GM18868 (cell line): ENCODE results near the gene MORN5.

Experiments used
- ATAC-seq: cut with Tn5 transposase; IDR thresholded peaks from one replicate; pipeline ENCODE4 v1.9.1; 2021; ENCODE audit warnings: mild to moderate bottlenecking, moderate library complexity; ENCODE audit not compliant: unreplicated experiment

MORN5 gene

DNA sequence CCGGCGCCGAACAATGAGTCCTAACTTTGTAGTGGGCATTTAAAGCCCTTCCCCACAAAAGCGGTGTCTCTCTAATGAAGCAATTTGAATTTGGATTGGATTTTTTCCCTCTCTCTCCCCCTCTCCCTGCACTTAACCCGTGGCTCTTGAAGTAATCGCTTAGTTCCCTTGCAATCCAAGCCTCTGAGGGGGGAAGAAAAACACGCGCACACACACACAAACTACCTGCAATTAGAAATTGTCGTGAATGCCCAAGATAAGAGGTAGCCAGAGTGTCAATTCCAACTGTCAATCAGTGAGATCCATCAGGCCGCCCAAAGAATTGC, 67.8 kb downstream of the MORN5 start:
- ATAC-seq: no peak

DNA sequence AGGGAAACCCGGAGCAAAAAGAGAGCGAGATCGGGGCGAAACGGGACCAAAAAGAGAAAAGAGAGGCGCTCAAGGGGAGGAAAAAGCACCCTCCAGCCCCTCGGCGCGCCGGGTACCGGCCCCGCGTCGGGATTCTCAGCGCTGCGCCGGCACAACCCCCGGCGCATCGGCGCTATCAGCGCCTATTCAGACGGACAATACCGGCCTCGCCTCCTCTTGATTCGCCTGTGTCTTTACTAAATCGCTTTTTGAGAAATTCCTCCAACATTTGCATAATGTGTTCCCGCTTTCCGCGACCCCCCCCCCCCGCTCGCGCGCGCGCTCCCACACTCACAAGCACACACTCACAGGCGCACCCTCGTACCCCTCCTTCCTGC, 68.5 kb downstream of the MORN5 start:
- ATAC-seq: no peak

DNA sequence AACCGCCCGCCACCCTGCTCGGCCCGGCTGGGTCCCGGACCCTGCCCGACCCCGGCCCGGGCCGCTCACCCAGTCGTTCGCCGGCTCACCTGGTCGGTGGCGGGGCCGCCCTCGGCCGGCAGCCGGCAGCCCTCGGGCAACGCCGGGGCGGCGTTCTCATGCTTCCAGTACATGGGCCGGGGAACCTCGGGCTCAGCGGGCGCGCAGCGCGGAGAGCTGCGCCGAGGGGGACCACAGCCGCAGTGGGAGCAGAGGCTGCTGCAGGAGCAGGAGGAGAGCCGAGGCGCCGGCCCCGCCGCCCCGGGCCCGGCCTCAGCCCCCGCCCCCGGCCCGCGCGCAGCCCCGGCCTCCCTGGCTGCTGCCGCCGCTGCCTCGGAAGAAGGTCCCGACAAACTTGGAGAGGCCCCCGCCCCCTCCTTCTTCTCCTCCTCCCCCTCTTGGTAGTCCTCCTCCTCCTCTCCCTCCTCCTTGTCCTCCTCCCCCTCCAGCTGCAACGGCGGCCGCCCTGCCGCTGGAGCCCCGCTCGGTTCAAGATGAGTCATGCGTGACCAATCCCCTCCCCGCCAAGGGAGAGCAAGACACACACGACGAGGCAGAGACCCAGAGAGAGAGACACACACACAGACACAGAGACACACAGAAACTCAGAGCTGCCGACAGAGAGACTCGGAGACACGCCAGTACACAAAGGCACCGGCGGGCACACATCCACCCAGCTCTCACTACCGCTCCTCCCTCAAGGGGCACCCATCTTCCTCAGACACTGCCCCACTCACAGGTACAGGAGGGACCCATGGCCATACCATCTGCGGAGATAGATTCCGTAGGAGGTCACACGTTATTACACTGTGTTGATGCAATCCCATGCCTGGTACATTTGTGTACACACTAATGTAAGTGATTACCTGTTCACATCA, 69.1 kb downstream of the MORN5 start, which contains the start of gene LHX6:
Gene LHX6 (minus strand): TSS at position 390 of the 917 bp plus-strand sequence. CDS start 217 bp downstream, at position 173.
- no peak for ATAC-seq

DNA sequence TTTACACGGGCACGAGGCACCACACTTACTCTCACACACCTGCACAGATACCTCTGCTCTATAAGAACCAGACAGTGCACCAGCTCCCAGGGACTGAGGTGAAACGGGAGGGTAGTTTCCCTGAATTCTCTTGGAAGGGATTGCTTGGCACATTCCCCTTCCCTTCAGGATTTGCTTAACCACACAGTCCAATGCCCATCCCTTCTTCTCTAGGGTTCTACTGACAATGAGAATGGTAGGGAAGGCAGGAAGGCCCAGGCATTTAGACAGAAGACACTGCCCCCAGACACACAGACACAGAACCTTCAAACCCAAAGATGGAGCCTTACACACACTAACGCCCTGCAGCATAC, 69.8 kb downstream of the MORN5 start:
- no peak for ATAC-seq

DNA sequence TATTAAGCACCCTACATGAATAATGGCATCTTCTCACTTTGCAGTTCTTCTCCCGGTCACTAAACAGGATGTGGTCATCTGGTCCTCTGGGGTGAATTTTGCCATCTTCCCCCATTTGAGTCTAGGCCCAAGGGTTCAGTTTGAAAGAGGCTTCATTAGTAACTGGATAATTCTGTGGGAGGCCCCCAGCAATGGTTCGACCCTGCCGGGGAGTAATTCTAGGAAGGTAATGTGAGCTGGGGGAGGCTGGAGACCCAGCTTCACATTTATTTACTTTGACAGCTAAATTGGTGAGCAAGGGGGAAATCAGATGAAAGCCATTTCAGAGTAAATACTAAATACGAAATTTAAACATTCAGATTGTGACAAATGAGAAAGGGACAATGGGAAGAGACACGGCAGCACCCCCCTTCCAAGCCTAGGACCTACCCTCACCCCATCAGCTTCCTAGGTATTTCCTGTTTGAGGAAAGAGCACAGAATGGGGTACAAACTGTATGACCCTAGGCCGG, 73.1 kb downstream of the MORN5 start:
- ATAC-seq: no peak

DNA sequence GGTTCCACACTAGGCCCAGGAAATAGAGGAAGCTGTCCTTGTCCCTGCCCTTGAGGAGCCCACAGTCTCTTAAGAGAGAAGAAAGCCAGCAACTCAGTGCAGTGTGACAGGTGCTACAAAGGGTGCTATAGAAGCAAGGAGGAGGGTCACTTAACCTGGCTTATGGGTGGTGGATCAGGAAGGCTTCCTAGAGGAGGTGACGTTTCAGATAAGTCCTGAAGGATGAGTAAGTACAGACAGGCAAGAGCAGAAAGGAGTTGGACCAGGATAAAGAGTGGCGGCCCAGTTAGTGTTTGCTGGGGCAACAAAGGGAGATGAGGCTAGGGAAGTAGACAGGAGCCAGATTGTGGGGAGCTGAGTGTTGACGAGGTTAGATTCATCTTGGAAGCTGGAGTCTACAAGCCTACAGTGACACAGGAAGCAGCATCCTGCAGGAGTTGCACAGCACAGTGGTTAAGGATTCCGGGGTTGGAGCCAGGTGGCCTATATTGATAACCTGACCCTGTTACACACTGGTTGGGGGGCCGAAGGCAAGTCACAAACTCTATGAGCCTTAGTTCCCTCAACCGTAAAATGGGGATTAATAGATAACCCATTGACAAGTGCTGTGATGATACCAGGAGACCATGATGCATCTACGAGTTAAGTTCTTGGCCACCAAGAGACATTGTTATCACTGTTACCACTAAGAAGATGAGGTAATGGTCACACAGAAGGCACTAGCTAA, 74.5 kb downstream of the MORN5 start:
- no peak for ATAC-seq

DNA sequence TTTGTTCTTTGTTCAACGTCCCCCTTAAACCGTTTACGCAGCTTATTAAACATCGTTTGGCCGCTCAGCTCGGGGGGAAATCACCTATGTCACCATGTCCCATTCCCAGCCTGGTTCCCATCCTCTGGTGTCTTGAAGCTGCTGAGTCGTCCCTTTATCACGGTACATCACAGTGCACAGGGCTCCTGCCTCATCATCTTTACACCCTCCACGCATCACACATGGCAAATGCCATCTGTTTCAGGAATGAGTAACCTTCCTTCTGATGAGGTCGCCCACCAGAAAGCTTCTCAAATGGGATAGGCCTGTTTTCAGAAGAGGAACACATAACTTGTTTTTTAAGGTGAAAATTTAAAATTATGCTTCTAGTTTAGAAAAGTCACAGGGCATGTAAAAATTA, 77.0 kb downstream of the MORN5 start:
- no peak for ATAC-seq

DNA sequence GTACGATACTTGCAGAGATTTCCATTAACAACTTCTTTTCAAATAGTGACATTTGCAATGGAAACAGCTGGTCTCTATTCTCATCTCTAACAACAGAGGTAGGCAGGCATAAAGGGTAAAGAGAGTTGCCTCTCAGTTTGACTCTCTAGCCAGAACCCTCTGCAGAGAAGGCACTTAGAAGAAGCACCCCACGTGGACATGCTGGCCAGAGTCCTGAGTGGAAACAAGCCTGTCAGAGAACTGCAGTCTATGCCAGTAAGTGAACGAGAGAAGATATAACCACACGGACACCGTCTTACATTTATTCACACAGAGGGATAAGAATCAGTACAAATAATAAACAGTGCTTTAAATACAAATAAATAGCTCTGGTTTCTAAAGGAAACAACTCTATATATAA, 80.0 kb downstream of the MORN5 start:
- no peak for ATAC-seq

DNA sequence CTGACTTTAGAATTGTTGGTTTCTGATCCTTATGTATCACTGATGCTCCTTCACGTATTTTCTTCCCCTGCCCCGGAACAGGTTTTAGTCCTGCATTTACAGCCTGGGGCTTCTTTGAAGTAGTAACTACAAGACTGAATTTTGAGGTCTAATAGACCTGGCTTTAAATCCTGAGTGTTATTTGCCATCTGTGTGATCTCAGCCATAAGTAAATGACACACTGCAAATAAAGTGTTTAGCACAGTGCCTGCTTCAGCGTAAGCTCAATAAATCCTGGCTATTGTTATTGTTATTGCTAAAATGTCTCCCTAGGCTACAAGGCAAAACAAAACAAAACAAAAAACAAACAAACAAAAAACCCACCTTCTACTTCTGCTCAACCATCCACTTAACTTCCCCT, 84.6 kb downstream of the MORN5 start:
- no peak for ATAC-seq

DNA sequence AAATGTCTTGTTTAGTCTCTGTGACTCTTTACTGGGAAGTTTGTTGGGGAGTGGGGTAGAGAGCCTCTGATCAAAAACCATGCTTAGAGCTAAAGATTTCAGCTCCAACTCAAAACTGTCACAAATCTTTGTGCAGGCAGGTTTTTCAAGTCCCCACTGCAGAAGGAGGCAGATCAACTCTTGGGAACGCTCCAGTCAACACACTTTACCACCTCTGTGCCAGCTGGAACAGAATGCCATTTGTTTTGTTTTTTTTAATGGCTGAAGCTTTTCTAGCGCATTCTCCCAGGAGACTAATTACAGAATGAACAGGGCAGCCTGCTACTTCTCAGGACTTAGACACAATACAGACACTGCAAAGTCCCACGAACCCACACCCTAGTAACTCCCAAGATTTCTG, 87.0 kb downstream of the MORN5 start:
- ATAC-seq: no peak

DNA sequence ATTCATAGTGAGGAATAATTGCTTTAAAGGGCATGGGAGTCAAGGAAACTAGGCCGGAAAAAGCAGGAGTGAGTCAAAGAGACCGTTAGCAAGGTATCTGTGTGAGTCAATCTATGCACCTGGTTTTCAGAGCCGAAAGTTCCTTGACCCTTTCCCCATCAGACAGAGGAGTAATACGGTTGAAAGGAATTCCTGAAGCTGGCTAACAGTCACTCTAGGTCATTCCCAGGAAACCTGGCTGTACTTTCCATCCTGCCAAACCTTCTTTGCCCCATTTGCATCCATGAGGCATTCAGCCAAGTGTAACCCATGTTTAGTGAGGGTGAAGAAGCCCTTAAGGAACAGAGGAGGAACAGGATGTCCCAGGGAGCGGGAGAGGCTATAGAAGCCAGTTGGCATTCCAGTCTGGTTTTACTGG, 88.7 kb downstream of the MORN5 start:
- ATAC-seq: no peak
